Loucy (cell line): Measurements from ENCODE around the gene SMIM38.

ENCODE experiments used
- EZH2phosphoT487 ChIP-seq: fragments of 200-600 bp; IDR thresholded peaks from 2 replicates; pipeline ENCODE4 v1.6.1; 2018; ENCODE audit warnings: antibody characterized with exemption, mild to moderate bottlenecking, moderate library complexity, borderline replicate concordance
- TF ChIP-seq, protein P1 (sequence below): fragments of 200-600 bp; sonication (generic); conservative IDR thresholded peaks from 2 replicates; pipeline ENCODE4 v1.5.1; 2014; ENCODE audit warnings: mild to moderate bottlenecking, antibody characterized with exemption, low read length

DNA sequence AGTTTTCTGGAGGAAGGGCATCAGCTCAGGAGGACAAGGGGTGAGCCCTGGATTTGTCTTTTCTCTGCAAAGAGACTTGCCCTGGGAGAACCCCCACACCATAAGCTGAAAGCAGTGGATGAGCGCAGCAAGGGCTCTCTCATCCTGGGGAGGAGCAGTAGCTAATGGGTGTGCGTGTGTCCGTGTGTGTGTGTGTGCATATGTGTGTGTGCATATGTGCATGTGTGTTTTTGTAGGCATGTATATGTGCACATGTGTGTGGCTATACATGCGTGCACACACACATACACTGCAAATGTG is 45.3 kb downstream of the SMIM38 start:
- TF ChIP-seq, protein P1, sequence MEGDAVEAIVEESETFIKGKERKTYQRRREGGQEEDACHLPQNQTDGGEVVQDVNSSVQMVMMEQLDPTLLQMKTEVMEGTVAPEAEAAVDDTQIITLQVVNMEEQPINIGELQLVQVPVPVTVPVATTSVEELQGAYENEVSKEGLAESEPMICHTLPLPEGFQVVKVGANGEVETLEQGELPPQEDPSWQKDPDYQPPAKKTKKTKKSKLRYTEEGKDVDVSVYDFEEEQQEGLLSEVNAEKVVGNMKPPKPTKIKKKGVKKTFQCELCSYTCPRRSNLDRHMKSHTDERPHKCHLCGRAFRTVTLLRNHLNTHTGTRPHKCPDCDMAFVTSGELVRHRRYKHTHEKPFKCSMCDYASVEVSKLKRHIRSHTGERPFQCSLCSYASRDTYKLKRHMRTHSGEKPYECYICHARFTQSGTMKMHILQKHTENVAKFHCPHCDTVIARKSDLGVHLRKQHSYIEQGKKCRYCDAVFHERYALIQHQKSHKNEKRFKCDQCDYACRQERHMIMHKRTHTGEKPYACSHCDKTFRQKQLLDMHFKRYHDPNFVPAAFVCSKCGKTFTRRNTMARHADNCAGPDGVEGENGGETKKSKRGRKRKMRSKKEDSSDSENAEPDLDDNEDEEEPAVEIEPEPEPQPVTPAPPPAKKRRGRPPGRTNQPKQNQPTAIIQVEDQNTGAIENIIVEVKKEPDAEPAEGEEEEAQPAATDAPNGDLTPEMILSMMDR: no peak
- no peak for TF ChIP-seq EZH2phosphoT487
